ENCODE measurements around the gene TMEM108.
A peak's percentile ranks its signal among the peaks of the same experiment; 100 is the strongest.

Gene TMEM108

DNA sequence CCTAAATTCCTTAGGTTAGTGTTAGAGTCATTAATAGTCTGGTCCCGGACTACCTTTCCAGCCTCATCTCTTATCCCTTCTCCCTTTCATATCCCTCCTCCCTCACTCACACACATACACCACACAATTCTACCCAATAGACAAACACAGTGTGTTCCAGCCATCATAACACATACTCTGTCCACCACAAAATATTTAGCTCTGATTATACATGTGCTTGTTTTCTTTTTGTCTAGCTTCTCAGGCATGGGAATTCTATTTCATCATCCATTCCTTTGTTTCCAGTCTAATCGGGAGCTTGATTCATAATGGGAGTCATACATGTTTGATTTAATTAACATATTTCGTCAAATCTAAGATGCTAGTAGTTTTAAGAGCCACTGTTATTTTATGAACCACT lies 199.8 kb downstream of the TMEM108 start:
- DNase-seq: no peak

DNA sequence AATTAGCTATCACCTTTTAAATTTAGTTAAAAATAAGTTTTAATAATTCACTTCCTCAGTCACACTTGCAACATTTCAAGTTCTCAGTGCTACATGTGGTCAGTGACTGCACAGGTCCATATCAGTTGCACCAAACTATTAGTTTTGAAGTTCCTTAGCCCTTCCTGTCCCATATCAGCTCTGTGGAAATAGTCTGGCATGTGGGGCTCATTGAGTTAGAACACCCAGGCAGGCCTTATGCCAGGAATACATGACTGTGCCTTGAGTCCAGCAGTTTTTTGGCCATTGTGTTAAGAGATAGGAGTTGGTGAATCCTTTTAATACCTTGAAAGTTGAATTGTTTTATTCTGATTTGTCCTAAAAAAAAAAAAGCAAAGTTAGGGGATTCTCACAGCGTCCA lies 207.9 kb downstream of the TMEM108 start:
- DNase-seq: peak; percentile 33

DNA sequence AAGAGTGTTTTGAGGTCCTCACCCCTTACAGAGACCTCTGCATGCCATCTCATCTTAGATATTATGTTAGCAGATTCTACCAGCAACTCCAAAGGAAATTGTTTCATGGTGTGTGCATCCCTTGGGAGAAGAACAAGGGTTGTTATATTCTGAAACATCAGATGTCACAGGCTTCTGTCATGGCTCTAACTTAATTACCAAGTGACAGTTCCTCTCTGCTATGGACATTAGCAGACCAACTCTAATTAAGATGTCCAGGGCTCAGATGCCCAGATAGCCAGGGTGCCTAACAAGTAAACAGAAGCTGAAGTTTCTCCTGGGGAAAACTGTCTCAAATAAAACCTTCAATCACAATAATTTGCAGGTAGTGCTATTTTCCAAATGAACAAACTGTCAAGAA lies 208.6 kb downstream of the TMEM108 start:
- DNase-seq: no peak

DNA sequence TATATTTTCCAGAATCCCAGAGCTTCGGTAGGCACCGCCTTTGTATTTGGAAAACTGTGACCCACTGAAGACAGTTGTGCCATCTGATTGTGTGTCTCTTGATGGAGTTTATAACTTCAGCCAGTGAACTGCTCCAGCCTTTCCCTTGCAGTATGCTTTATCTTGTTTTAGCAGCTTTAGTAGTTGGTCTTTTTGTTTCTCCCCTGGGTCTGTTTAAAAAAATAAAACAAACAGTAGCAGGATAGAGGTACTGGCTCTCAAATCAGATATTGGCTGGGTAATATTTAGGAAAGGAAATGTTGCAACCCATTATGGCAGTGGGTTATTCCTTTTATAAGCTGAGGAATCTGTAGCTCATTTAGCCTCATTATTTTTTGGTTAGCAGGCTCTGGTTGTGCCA lies 210.2 kb downstream of the TMEM108 start:
- peak; percentile 30 for DNase-seq

DNA sequence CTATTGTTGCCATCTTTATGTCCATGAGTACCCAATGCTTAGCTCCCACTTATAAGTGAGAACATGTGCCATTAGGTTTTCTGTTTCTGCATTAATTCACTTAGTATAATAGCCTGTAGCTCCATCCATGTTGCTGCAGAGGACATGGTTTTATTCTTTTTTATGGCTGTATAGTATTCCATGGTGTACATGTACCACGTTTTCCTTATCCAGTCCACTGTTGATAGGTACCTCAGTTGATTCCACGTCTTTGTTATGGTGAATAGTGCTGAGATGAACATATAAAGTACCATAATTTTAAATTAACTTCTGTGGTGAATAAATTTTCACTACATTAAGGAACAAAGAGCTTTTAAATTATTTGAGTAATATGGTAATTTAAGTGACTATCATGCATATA lies 211.3 kb downstream of the TMEM108 start:
- no peak for DNase-seq

DNA sequence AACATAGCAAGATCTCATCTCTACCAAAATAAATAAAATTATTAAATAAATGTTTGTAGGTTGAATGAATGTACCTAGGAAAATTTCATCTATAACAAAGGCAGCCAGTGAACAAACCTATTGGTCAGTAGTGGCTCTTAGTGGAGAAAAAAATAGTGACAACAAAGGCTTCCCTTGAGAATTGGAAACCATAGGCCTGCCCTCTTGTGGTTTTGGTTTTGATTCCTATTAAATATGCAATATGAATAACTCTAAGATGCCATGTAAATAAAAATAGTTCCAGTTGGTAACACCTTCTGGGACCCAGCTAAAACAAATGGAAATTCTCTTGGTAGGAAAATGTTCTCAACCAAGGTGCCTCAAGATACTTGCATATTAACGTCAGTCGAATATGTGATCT lies 216.0 kb downstream of the TMEM108 start:
- DNase-seq: peak; percentile 22

DNA sequence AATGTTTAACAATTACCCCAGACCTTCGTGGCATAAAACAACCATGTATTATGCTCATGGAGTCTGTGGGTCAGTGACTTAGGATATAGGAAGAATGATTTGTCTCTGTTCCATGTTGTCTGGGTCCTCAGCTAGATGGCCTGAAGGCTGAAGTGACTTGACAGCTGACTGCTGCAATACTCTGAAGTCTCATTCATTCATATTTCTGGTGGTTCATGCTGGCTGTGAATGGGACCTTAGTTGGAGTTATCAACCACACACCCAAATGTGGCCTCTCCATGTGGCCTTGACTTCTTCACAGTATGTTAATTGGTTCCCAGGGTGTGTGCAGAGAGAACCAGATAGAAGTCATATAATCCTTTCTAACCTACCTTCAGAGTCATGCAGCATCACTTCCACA lies 216.5 kb downstream of the TMEM108 start:
- DNase-seq: no peak

DNA sequence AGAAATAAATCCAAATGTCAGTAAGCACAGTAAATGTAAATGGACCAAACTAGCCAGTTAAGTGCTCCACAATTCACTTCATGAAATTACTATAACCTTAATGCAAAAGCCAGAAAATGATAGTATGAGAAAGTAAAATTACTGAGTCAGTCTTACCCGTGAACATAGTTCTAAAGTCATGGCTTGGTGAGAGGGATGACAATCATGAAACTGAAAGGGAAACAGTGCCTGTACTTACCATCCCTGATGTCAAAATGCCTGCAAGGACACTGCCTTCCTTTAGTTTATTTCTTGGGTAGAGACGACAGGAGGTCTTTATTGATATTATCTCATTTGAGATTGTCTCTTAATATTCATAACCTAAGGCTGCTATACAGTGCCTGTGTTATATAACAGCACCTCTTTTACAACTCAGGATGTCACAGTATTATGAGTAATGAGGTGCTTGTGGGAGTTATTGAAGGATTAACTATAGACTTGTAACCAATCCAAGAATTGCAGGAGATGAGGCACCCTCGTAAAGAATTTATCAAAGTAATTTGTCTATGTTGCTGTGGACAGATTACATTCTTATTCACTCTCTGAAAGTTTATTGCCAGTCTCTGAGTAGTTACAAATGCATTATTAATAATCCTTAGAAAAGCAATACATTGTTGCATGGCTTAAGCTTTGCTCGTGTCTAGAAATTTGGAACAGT lies 218.7 kb downstream of the TMEM108 start:
- peak; percentile 31 for DNase-seq

DNA sequence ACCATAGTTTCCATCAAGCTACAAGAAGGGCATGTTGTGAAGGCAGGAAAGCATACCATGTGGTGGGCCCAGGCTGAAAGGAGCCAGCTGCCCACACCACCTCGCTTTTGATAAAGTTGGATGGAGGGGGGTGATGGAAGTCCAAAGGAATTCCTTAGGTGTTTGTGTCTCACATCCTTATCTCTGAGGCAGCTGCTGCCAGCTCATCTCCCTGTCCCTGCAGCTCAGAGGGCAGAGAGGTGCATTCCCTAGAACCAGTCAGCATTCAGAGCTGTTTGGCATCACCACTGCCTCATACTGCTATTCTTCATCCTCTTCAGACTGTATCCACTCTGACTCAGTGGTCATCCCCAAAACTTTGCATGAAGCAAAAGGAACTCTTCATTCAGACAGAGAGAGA lies 220.2 kb downstream of the TMEM108 start:
- DNase-seq: no peak

DNA sequence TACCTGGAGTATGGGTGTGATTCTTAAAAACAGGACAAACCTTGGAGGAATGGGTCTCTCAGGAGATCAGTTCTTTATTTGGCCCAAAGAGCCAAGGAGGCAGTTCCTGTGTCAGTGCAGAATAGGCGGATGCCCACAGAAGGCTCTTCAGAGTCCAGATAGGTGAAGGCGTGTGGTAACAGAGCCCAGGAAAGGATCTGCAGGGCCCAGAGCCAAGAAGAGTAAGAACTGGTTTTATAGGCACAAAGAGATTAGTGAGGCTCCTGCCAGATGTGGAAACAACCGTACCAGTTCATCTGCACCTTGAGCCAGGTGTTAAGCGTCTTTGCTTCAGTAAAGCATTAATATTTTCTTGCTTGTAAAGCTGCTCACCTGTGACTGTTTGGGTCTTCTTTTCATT lies 221.6 kb downstream of the TMEM108 start:
- DNase-seq: no peak

DNA sequence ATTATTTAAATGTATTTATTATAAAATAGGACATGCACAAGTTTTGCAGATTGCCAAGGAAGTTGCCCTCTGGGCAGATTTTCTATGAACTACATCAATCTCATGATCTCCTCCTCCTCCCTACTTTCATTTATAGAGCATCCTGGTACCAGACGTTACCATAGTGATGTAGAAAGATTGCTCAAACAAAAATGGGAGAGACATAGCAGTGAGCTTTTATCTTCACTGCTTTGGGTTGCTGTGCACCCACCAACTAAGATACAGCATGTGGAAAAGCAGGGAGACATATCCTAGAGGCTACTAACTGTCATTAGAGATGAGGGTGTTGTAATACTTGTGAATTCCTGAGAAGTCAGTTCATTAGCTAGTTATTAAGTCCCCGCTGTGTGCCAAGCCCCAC lies 224.1 kb downstream of the TMEM108 start:
- DNase-seq: no peak

DNA sequence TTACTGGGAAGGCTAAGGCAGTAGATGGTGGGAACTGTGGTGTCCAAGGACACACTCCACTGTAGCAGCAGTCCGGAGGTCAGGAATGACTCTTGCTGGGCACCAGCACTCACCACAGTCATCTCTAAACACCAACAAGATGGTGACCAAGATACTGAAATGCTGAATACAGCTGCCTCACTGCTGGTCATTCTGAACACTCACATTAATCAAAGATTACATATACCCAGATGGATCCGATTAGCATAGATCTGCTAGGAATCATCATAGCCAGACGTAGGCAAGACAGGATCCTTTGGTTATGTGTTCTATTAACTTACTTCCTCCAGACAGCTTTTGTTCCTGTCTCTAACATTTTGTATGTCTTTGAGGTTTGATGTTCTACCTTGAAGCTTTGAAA lies 226.7 kb downstream of the TMEM108 start:
- no peak for DNase-seq

DNA sequence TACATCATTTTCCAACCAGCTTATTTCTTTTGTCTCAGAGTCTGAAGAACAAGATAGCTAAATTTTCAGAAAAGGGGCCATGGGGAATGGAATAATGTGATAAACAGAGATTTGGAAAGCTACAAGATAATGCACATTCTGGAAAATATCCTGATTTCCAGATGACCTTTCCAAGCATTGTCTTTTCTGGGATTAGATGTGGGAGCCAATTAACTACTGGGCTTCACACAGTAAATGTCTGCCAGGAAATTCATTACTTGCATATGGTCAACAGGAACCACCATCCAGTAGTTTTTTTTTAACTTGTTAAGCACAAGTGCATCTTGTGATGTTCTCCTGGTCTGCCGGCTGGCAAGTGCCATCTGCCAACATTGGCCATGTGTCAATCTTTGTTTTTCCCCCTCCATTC lies 230.5 kb downstream of the TMEM108 start:
- no peak for DNase-seq

DNA sequence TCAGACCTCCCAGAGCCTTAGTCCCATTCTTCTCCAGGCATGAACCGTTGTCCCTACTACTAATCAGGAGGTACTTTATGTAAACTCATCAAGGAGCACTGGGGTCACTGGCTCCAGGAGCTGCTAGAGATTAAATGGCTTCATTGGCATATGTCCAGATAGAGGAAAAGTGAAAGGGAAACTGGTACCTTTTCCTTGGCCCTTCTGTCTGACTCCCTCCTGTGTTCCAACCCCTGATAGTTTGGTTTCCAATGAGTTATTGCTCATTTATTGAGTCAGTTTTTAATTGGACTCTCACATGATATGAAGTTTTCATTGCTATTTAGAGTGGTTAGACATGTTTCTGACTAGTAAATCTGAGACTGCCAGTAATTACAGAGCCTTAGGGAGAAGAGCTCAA lies 231.2 kb downstream of the TMEM108 start:
- peak; percentile 81 for DNase-seq

DNA sequence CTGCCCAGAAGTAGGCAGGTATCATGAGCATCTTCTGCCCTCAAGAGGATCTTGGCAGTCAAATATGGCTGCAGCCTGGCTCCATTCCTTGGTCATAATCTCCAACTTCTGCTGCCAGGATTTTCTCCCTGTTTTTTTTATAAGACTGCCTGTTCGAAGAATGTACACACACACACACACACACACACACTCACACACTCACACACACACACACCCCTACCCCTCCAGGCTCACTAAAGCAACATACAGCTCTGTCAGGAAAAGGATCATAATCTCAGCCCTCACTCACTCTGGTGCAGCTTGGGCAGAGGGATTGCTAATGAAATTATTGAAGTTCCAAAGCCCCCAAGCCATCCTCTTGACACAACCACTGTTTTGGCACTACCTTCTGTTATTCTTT lies 232.4 kb downstream of the TMEM108 start:
- no peak for DNase-seq

DNA sequence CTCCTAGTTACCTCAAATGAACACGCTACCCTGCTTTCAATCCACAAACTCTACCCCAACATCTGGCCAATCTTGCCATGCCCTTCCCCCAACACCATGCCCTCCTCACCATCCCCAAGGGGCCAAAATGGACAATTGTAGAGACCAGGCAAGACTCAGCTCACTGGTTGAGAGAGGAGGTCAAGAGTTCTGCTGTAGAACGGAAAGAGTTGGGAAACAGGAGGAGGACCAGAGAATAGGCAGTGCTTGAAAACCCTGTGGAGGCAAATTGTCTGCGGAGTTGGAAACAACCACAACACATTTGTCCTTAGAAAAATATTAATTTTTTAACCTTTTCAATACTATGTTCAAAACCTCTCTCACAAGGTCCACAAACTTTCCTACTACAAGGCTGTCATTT lies 232.9 kb downstream of the TMEM108 start:
- no peak for DNase-seq

DNA sequence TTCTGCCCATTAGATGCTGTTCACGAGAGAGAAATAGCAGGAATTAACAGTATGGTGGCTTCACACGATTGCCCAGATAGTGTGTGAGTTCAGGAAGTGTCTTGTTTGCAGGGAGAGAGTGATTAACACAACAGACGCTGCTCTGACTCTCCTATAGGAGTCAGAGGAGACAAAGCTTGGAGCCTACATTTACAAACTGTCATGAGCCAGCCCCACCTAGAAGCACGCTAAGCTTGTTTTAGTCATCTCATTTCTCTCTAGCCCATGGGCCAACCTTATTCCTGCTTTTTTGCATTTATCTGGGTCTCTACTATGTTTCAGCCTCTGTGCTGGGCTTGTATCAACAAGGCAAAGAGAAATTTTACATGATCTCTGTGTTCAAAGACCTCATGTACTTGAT lies 233.3 kb downstream of the TMEM108 start:
- peak; percentile 28 for DNase-seq

DNA sequence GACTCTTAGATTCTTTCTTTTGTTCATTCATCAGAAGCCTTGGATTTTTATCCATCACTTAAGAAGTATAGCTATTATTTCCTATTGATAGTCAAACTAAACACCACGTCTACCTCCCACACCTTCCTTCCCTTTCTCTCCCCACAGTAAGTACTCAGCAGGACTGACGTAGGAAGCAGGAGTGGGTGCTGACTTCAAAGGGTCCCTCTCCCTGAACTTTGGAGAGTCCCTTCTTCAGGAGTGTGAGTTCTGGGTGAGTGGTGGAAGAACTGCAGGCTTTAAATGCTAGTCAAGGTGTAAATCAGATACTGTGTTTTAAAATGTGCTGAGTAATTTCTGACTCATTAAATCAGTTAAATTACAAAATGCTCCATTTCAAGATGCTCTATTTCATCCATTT lies 235.2 kb downstream of the TMEM108 start:
- no peak for DNase-seq

DNA sequence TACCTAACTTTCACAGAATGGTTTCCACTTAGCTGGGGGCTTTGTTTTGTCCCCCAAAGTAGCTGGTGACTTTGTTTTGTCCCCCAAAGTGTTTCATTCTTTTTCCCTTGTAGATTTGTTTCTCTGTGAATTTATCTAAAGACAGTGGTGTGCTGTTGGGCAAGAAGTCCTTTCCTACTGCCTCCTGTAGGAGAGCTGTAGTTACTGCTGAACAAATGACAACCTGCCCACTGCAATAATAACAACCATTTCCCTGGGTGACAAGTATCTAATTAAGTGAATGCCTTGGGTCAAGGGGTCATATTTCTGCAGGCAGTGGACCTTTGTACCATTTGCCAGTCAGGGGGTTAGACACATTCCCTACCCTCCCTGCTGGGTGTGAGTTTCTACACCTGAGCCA lies 236.3 kb downstream of the TMEM108 start:
- peak; percentile 41 for DNase-seq

DNA sequence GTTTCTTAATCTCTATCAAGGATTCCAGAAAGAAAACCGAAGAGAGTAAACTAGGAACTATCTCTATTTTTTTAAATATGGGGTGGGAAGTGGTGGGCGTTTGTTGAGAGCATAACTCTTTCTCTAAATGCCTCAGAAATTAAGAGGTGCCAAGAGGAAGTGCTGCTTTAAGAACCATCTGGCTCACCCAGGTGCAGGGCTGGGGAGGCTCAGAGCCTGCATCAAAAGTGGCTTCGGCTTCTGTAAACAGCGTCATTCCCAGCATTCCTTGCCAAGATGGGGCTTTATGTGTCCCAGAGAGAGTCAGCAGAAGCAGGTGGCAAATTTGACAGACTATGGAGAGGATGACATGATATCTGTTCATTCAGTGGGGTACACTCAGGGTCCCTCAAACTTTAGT lies 238.4 kb downstream of the TMEM108 start:
- no peak for DNase-seq

DNA sequence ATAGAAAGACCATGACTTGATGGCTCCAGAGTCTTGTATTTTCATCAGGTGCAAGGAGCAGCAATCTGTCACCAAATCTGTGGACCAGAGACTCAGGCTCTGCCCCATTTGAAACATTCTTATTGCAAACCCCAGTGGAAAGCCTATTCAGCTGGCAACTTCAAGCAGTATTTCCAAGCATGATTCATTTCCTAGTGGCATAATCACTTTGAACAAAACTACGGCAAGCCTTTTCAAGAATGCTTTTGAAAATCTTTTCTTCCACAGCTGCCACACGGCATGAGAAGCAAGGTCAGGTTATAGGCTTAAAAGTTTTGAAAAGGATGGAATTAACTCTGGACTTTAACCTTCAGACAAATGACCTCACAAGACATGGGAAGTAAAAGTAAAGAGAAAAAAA lies 239.6 kb downstream of the TMEM108 start:
- DNase-seq: no peak

DNA sequence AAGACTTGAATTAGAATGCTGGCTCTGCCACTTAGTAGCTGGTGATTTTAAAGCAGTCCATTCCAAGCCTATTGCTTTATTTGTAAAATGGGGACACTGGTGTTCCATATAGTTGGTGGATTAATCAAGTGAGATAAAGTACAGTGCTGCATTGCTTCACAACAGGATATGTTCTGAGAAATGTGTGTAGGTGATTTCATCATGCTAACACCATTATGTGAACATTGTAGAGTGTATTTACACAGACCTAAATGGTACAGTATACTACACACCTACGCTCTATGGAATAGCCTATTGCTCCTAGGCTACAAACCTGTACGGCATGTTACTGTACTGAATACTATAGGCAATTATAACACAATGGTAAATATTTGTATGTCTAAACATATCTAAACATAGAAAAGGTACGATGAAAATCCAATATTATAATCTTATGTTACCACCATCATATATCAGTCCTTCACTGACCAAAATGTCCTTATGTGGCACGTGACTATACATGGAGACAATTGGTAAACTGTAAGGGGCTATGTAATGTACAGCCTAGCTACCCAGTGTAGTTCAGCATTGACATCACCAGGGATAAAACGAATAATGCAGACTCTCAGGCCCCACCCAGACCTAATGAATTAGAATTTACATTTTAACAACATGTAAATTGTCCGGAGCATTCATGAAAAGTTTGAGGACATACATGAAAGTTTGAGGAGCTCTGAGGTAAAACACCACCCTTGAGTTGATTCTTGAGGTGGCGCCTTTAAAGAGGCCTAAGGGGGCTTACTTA lies 240.3 kb downstream of the TMEM108 start:
- DNase-seq: peak; percentile 15

DNA sequence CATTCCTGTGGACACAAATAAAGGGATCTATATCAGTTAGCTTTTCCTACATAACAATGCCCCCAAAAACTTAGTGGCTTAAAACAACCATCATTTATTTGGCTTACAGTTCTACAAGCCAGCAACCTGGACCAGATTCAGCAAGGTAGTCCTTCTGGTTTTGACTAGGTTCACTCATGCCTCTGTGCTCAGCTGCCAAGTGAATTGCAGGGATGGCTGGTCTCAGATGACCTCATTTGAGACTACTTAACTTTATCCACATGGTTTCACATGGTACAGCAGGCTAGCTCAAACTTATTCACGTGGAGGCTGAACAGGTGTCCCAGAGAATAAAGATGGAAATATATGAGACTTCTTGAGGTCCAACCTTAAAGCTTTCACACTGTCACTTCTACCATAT lies 242.4 kb downstream of the TMEM108 start:
- DNase-seq: no peak

DNA sequence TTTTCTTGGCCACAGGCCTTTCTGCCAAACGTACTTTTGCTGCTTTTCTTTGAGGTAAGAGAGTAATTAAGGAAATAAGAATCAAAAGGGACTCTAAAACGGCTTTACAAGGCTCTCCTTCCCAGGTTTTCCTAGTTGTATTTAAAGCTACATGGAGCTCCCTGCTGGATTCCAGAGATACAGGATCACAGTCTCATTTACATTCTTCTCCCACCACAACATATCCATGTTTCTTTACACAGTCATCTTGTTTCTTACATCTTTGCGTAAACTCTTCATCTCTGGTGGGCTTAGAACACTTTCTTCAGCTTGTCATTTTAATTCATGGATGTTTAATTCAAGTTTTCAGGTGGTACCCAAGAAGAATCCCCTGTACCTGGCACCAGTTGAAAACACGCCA lies 244.0 kb downstream of the TMEM108 start:
- DNase-seq: no peak
